ENCODE measurements around the gene MCEE.

DNA sequence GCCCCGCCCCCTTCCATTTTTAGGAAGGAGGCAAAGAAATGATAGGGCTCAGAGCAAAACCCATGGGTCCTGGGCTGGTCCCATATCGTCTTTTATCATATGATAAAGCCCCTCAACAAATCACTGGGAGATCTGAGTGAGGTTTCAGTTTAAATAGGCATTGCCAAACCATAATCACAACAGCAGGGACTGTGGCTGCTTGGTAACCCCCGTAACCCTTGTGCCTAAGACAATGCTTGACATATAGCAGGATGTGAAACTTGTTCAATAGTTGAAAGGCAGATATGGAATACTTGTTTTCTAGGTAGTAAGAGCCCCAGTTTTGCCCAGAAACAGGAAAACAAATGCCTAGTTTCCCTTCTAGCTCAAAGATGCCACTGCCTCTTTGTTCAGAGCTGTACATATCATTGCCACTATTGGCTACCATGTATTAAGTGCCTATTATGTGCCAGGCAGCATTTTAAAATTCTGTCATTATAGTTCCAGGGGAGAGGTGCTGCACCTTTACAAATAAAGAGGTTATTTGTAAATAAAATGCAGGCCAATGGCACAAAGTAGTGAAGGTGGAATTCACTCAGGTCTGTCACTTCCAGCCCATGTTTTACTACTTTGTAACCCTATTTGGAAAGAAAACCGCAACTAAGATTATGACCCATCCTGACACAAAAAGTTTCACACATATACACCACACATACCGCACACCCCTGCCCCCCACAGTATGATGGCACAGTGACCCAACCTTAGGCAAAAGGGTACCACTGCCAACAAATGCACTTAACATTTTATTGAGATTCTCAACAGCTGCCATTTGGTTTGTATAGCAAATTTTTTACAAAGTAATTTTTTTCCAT lies 47.4 kb downstream of the MCEE start:
- TF ChIP-seq, protein P1, sequence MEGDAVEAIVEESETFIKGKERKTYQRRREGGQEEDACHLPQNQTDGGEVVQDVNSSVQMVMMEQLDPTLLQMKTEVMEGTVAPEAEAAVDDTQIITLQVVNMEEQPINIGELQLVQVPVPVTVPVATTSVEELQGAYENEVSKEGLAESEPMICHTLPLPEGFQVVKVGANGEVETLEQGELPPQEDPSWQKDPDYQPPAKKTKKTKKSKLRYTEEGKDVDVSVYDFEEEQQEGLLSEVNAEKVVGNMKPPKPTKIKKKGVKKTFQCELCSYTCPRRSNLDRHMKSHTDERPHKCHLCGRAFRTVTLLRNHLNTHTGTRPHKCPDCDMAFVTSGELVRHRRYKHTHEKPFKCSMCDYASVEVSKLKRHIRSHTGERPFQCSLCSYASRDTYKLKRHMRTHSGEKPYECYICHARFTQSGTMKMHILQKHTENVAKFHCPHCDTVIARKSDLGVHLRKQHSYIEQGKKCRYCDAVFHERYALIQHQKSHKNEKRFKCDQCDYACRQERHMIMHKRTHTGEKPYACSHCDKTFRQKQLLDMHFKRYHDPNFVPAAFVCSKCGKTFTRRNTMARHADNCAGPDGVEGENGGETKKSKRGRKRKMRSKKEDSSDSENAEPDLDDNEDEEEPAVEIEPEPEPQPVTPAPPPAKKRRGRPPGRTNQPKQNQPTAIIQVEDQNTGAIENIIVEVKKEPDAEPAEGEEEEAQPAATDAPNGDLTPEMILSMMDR (IDR thresholded peaks at IDR 0.05), result no peak
- TF ChIP-seq EZH2 (IDR thresholded peaks at IDR 0.05), result no peak
